Activated naive CD4-positive, alpha-beta T cell treated with anti-CD3 and anti-CD28 coated beads, Interleukin-2, amount 50 U/mL, for 24 hours (primary cell): Measurements from ENCODE around the gene MICU2.
A peak's percentile ranks its signal among the peaks of the same experiment; 100 is the strongest.
"Not testable (repeated sequence)": the region's sequence is repeated elsewhere in the genome, so short reads cannot be mapped to it uniquely, and the experiment has no call there.

ENCODE experiments used
- H3K27ac Mint-ChIP-seq: one replicate; pipeline ENCODE4 v1.8.0; 2021; ENCODE audit warnings: mild to moderate bottlenecking, mixed read lengths
- H3K27me3 Mint-ChIP-seq: one replicate; pipeline ENCODE4 v1.8.0; 2021; ENCODE audit warnings: mixed read lengths
- H3K36me3 Mint-ChIP-seq: one replicate; pipeline ENCODE4 v1.8.0; 2021; ENCODE audit warnings: mixed read lengths
- H3K4me1 Mint-ChIP-seq: one replicate; pipeline ENCODE4 v1.8.0; 2021; ENCODE audit warnings: mixed read lengths
- H3K4me3 Mint-ChIP-seq: one replicate; pipeline ENCODE4 v1.8.0; 2021; ENCODE audit warnings: mild to moderate bottlenecking, mixed read lengths
- H3K9me3 Mint-ChIP-seq: one replicate; pipeline ENCODE4 v1.8.0; 2021; ENCODE audit warnings: mixed read lengths

The MICU2 gene

GRCh38 chr13:21576426-21576825 lies 27.5 kb downstream of the MICU2 start:
- H3K36me3 Mint-ChIP-seq, result peaks cover 2% of the 10 kb centered on the region
- no peaks in the 10 kb centered on the region for H3K9me3 Mint-ChIP-seq
- H3K4me3 Mint-ChIP-seq, result no peak overlapping the region
- no peak overlapping the region for H3K27ac Mint-ChIP-seq
- peaks cover 65% of the 10 kb centered on the region for H3K4me1 Mint-ChIP-seq
- no peaks in the 10 kb centered on the region for H3K27me3 Mint-ChIP-seq

DNA sequence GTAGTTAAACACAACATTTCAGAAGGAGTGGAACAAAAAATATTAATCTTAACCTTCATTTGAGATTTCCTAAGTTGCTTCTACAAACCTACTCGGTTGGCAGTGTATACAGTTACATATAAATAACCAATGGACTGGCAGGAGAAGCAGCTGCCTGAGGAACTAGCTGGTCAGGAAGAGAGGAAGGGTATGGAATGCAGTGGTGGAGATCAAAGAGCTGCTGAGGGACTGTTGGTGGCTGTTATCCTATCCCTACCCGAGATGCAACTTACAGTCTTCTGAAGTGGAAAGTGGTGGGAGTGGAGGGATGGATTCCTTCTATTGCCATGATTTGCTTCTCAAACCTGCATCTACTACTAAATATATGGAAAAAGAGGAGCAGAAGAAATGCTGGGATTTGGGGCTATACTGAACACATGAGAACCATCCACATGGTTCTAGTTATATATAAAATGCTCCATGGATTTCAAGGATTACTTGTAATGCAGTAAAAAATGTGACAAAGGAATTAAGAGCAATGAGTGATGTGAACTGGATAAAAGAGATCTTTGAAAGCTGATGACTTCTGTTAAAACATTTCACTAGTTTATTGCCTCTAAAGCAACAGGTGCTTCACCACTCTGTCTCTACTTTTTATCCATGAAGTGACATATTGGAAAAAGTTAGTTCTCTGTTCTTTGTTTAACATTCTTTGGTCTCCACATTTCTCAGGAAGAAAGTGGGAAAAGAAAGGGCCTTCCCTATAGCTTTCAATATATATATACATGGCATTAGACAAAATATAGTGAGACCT lies 29.9 kb downstream of the MICU2 start:
- no peaks in the 10 kb centered on the region for H3K27me3 Mint-ChIP-seq
- H3K4me1 Mint-ChIP-seq, result peaks cover 57% of the 10 kb centered on the region
- H3K36me3 Mint-ChIP-seq, result peaks cover 2% of the 10 kb centered on the region
- H3K27ac Mint-ChIP-seq, result no peak overlapping the region
- H3K9me3 Mint-ChIP-seq, result no peaks in the 10 kb centered on the region
- no peak overlapping the region for H3K4me3 Mint-ChIP-seq

DNA sequence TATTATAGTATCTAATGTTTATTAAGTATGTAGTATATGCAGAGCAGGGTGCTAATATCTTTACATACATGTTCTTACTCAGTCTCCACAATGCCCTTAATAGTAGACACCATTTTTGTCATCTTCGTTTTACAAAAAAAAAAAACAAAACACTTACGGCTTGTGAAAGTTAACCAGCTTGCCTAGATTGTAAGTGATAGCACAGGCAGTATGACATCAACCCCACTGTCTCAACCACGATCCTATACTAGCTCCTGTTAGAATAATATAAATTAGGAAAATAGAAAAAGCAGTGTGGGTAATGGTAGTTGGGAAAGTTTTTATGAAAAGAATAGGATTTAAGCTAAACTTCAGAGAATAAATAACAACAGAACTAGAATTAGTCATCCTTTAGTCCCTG lies 34.3 kb downstream of the MICU2 start:
- Mint-ChIP-seq H3K27ac (no peak overlapping the region), H3K4me1 (peaks cover 51% of the 10 kb centered on the region), H3K9me3 (no peaks in the 10 kb centered on the region), H3K4me3 (no peak overlapping the region), H3K27me3 (no peaks in the 10 kb centered on the region), H3K36me3 (peaks cover 15% of the 10 kb centered on the region)

- Mint-ChIP-seq H3K27ac (no peak overlapping the region), H3K4me1 (peaks cover 43% of the 10 kb centered on the region), H3K9me3 (peaks cover 3% of the 10 kb centered on the region), H3K4me3 (no peak overlapping the region), H3K36me3 (peaks cover 21% of the 10 kb centered on the region), H3K27me3 (no peaks in the 10 kb centered on the region)
Observed at GRCh38 chr13:21568854-21569253, 35.1 kb downstream of the MICU2 start.

- Mint-ChIP-seq H3K27ac (no peak overlapping the region), H3K4me3 (no peak overlapping the region)
Observed at GRCh38 chr13:21567714-21568113, 36.3 kb downstream of the MICU2 start.

GRCh38 chr13:21557995-21558394 lies 46.0 kb downstream of the MICU2 start:
- Mint-ChIP-seq H3K4me1 (peaks cover 30% of the 10 kb centered on the region), H3K4me3 (no peak overlapping the region), H3K27ac (no peak overlapping the region), H3K9me3 (no peaks in the 10 kb centered on the region), H3K36me3 (peaks cover 49% of the 10 kb centered on the region), H3K27me3 (no peaks in the 10 kb centered on the region)

More at GRCh38 chr13:21567714-21568113, 36.3 kb downstream of the MICU2 start:
- H3K4me1 Mint-ChIP-seq, result peaks cover 38% of the 10 kb centered on the region
- H3K9me3 Mint-ChIP-seq, result peaks cover 4% of the 10 kb centered on the region
- H3K36me3 Mint-ChIP-seq, result peaks cover 30% of the 10 kb centered on the region
- H3K27me3 Mint-ChIP-seq, result no peaks in the 10 kb centered on the region

GRCh38 chr13:21556051-21556450 lies 47.9 kb downstream of the MICU2 start:
- Mint-ChIP-seq H3K4me1 (peaks cover 30% of the 10 kb centered on the region), H3K27me3 (no peaks in the 10 kb centered on the region), H3K9me3 (no peaks in the 10 kb centered on the region), H3K27ac (no peak overlapping the region), H3K4me3 (no peak overlapping the region), H3K36me3 (peaks cover 43% of the 10 kb centered on the region)

DNA sequence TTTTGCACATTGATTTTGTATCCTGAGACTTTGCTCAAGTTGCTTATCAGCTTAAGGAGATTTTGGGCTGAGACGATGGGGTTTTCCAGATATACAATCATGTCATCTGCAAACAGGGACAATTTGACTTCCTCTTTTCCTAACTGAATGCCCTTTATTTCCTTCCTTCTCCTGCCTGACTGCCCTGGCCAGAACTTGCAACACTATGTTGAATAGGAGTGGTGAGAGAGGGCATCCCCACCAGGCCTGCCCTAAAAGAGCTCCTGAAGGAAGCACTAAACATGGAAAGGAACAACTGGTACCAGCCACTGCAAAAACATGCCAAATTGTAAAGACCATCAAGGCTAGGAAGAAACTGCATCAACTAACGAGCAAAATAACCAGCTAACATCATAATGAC lies 50.7 kb downstream of the MICU2 start:
- not testable (repeated sequence) for H3K27me3 Mint-ChIP-seq, H3K27ac Mint-ChIP-seq, H3K4me3 Mint-ChIP-seq, H3K9me3 Mint-ChIP-seq
- H3K4me1 Mint-ChIP-seq, result peaks cover 32% of the 10 kb centered on the region
- peaks cover 38% of the 10 kb centered on the region for H3K36me3 Mint-ChIP-seq

DNA sequence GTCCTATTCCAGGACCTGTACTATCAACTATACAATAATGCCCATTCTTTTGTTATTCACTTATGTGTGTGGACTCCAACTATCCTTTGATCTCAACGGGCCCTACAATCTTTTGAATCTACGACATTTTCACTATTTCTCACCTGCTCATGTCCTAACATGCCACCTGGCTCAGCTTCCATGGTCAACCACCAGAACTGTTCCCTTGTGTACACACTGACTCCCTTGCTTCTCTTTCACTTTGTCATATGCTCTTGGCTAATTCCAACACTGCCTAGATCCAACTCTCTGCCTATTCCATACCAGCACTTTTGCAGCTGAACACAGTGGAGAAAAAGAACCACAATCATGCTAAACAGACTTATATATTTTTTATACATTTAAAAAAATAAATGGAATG lies 53.1 kb downstream of the MICU2 start:
- Mint-ChIP-seq H3K27ac (no peak overlapping the region), H3K9me3 (no peaks in the 10 kb centered on the region), H3K4me3 (no peak overlapping the region), H3K27me3 (no peaks in the 10 kb centered on the region), H3K4me1 (peaks cover 32% of the 10 kb centered on the region), H3K36me3 (peaks cover 25% of the 10 kb centered on the region)

GRCh38 chr13:21549633-21550032 lies 54.3 kb downstream of the MICU2 start:
- Mint-ChIP-seq H3K4me3 (no peak overlapping the region), H3K4me1 (peaks cover 37% of the 10 kb centered on the region), H3K27ac (no peak overlapping the region), H3K27me3 (no peaks in the 10 kb centered on the region), H3K36me3 (peaks cover 22% of the 10 kb centered on the region), H3K9me3 (no peaks in the 10 kb centered on the region)

DNA sequence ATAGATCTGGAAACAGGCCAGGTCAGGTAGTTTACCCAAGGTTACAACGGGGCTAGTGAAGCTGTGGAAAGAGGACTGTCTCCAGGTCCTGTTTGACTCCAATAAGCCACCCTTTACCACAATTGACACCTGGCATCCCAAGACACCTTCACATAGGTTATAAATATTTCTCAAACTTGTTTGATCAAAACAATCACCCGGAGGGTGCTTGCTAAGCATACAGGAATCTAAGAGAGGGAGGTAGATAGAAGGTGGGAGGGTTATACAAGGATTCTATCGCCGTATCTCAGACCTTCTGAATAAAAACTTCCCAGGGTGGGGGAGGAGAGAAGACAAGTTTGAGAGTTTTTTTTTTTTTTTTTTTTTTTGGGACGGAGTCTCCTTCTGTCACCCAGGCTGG lies 55.4 kb downstream of the MICU2 start:
- Mint-ChIP-seq H3K9me3 (no peaks in the 10 kb centered on the region), H3K4me3 (no peak overlapping the region), H3K36me3 (peaks cover 19% of the 10 kb centered on the region), H3K27me3 (no peaks in the 10 kb centered on the region), H3K4me1 (peaks cover 41% of the 10 kb centered on the region), H3K27ac (no peak overlapping the region)

GRCh38 chr13:21546372-21546771 lies 57.6 kb downstream of the MICU2 start:
- H3K4me1 Mint-ChIP-seq, result peaks cover 55% of the 10 kb centered on the region
- no peaks in the 10 kb centered on the region for H3K9me3 Mint-ChIP-seq
- no peak overlapping the region for H3K4me3 Mint-ChIP-seq
- peaks cover 10% of the 10 kb centered on the region for H3K36me3 Mint-ChIP-seq
- no peaks in the 10 kb centered on the region for H3K27me3 Mint-ChIP-seq
- H3K27ac Mint-ChIP-seq, result no peak overlapping the region

DNA sequence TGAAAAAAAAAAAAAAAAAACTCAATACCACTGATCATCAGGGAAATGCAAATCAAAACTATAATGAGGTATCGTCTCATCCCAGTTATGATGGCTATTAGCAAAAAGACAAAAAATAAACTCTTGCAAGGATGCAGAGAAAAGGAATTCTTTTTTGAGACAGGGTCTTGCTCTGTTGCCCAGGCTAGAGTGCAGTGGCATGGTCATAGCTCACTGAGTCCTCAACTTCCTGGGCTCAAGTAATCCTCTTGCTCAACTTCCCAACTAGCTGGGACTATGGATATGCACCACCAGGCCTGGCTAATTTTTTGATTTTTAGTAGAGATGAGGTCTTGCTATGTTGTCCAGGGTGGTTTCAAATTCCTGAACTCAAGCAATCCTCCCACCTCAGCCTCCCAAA lies 59.5 kb downstream of the MICU2 start:
- no peak overlapping the region for H3K27ac Mint-ChIP-seq
- H3K4me3 Mint-ChIP-seq, result no peak overlapping the region
- H3K36me3 Mint-ChIP-seq, result peaks cover 8% of the 10 kb centered on the region
- H3K9me3 Mint-ChIP-seq, result no peaks in the 10 kb centered on the region
- H3K27me3 Mint-ChIP-seq, result no peaks in the 10 kb centered on the region
- H3K4me1 Mint-ChIP-seq, result peaks cover 50% of the 10 kb centered on the region

DNA sequence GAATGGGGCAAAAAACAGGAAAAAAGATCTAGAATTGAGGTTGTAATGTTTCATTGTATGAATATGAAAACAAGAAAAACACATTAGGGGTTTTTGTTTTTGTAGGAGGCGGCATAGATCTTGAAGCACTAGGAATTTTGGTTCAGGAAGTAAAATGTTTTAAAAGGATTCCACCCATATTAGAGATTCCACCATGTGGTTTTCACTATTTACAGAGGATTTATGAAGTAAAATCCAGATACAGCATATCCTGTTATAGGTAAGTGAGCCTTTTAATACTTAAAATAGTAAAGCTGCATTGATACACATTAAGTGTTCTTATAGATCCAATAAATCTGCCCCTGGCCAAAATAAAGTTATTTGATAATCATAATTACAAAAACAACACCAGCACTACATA lies 61.4 kb downstream of the MICU2 start:
- H3K4me3 Mint-ChIP-seq, result no peak overlapping the region
- peak overlapping the region; percentile 10 for H3K27ac Mint-ChIP-seq
- peaks cover 13% of the 10 kb centered on the region for H3K36me3 Mint-ChIP-seq
- H3K4me1 Mint-ChIP-seq, result peaks cover 54% of the 10 kb centered on the region
- H3K9me3 Mint-ChIP-seq, result no peaks in the 10 kb centered on the region
- no peaks in the 10 kb centered on the region for H3K27me3 Mint-ChIP-seq

GRCh38 chr13:21541980-21542379 lies 62.0 kb downstream of the MICU2 start:
- no peaks in the 10 kb centered on the region for H3K9me3 Mint-ChIP-seq
- no peak overlapping the region for H3K27ac Mint-ChIP-seq
- H3K36me3 Mint-ChIP-seq, result peaks cover 16% of the 10 kb centered on the region
- no peak overlapping the region for H3K4me3 Mint-ChIP-seq
- no peaks in the 10 kb centered on the region for H3K27me3 Mint-ChIP-seq
- peaks cover 53% of the 10 kb centered on the region for H3K4me1 Mint-ChIP-seq

DNA sequence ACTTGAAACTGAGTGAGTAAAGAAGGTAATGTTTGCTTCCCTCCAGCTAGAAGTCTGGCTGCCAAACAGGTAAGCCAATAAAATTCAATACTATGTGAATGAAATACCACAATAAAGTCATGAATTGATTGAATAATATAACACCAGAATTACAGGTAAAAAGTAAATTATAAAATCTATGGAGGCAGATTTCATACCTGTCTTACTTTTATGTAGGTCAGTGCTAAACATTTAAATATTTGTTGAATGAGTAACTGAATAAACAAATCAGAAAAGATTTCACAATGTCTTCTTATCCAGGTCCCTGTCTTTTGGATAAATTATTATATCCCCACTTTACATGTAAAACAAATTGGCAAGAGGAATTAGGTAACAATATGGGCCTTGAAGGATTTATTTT lies 62.7 kb downstream of the MICU2 start:
- H3K4me1 Mint-ChIP-seq, result peaks cover 49% of the 10 kb centered on the region
- peaks cover 18% of the 10 kb centered on the region for H3K36me3 Mint-ChIP-seq
- no peak overlapping the region for H3K27ac Mint-ChIP-seq
- H3K9me3 Mint-ChIP-seq, result no peaks in the 10 kb centered on the region
- no peaks in the 10 kb centered on the region for H3K27me3 Mint-ChIP-seq
- H3K4me3 Mint-ChIP-seq, result no peak overlapping the region

DNA sequence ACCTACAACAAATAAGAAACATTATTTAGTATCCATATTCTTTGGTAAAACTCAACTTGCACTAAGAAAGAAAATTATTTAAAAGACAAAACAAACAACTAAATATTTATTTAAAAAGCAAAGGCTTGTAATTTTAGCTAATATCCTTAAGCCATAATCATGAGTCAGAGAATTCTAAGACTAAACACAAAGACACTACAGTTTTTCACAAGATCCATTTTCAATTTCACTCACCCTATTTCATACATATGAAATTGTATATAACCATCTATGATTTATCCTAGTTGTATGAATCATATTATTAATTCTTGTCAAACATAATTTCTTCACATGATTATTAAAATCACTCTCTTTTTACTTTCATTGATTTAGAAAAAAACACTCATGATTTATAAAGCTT lies 64.3 kb downstream of the MICU2 start:
- H3K27ac Mint-ChIP-seq, result no peak overlapping the region
- H3K36me3 Mint-ChIP-seq, result peaks cover 17% of the 10 kb centered on the region
- peaks cover 36% of the 10 kb centered on the region for H3K4me1 Mint-ChIP-seq
- H3K4me3 Mint-ChIP-seq, result no peak overlapping the region
- no peaks in the 10 kb centered on the region for H3K9me3 Mint-ChIP-seq
- no peaks in the 10 kb centered on the region for H3K27me3 Mint-ChIP-seq
